Thoracic aorta (tissue), 2 donors: ENCODE measurements around the gene OR1D2. TPM values are rescaled to one million over a fixed set of nuclear protein-coding genes. Genes with fewer than 3 reads are reported as not detected.
A peak's percentile ranks its signal among the peaks of the same experiment; 100 is the strongest.

Source experiments
- ATAC-seq: fragments of 150-250 bp; one replicate; pipeline ENCODE4 v1.8.0; 2017; ENCODE audit warnings: low read depth; ENCODE audit not compliant: insufficient number of reproducible peaks, low FRiP score
- DNase-seq: peaks from one replicate; pipeline ENCODE4 v3.0.0-alpha.2; 2020; ENCODE audit warnings: low spot score
- H3K27ac ChIP-seq, 2 donors: fragments of 200-600 bp; sonication (generic); 1 replicate in 1 of 2; 2 replicates in 1 of 2; pipeline ENCODE4 v1.5.1; 2016; ENCODE audit warnings: mild to moderate bottlenecking in 2 of 2, moderate library complexity in 2 of 2
- H3K27me3 ChIP-seq: fragments of 200-600 bp; sonication (generic); replicated peaks from 2 replicates; pipeline ENCODE4 v1.6.0; 2016; ENCODE audit warnings: mild to moderate bottlenecking; ENCODE audit not compliant: insufficient read depth
- H3K36me3 ChIP-seq: fragments of 200-600 bp; sonication (generic); one replicate; pipeline ENCODE4 v1.5.1; 2016
- H3K4me1 ChIP-seq, 2 donors: fragments of 200-600 bp; sonication (generic); 1 replicate in 1 of 2; 2 replicates in 1 of 2; pipeline versions ENCODE4 v1.5.1 to v1.6.0; 2016; ENCODE audit warnings: low read depth in 2 of 2, mild to moderate bottlenecking in 1 of 2; ENCODE audit not compliant: control insufficient read depth in 1 of 2
- H3K4me3 ChIP-seq: fragments of 200-600 bp; sonication (generic); 2 replicates; pipeline ENCODE4 v1.5.1; 2016; ENCODE audit warnings: mild to moderate bottlenecking
- H3K9me3 ChIP-seq: fragments of 200-600 bp; sonication (generic); 2 replicates; pipeline ENCODE4 v1.5.1; 2016
- total RNA-seq, 2 donors: library from RNA; depleted of rRNA; stranded (reverse); fragments of >200 nt; gene quantifications; one replicate each; pipeline versions ENCODE4 v1.1.0 to v1.2.3, GENCODE V29; 2016
- TF ChIP-seq, protein P1 (sequence below): fragments of 200-600 bp; sonication (generic); IDR thresholded peaks from one replicate; pipeline ENCODE4 v1.5.1; 2019; ENCODE audit warnings: antibody characterized with exemption

The OR1D2 gene
- total RNA-seq, 2 donors from 2014 or later: not detected

DNA sequence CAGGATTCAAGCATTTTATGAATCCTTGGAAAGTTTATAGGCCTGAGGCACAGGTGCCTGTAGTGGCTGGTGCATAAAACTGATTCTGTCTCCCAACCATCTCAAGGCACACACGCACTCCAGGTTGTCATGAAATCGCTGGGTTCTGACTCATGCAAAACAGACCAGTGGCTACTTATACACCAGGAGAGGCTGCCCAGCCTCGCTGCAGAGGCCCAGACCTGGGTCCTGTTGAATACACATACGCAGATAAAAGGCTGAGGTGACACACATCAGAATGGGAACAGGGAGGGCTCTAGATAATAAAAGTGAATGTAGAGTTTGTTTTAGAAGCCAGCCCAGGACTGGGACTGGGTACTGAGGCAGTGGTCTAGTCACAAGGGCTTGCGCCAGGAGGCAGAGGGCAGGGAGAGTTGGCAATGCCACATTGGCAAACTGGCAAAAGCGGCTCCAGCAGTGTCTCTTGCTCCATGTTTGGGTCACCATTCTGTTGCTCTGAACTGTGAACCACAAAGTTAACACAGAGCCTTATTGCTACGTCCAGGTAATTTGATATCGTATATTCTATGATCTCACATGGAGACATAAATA is 54.4 kb downstream of the OR1D2 start:
- ATAC-seq (no peak), DNase-seq (no peak)
- Histone ChIP-seq H3K9me3 (no peaks in the 10 kb centered on the region), H3K27ac (no peak overlapping the region), H3K27me3 (no peaks in the 10 kb centered on the region), H3K4me3 (peak overlapping the region; percentile 78), H3K4me1 (no peaks in the 10 kb centered on the region), H3K36me3 (no peaks in the 10 kb centered on the region)
- TF ChIP-seq, protein P1, sequence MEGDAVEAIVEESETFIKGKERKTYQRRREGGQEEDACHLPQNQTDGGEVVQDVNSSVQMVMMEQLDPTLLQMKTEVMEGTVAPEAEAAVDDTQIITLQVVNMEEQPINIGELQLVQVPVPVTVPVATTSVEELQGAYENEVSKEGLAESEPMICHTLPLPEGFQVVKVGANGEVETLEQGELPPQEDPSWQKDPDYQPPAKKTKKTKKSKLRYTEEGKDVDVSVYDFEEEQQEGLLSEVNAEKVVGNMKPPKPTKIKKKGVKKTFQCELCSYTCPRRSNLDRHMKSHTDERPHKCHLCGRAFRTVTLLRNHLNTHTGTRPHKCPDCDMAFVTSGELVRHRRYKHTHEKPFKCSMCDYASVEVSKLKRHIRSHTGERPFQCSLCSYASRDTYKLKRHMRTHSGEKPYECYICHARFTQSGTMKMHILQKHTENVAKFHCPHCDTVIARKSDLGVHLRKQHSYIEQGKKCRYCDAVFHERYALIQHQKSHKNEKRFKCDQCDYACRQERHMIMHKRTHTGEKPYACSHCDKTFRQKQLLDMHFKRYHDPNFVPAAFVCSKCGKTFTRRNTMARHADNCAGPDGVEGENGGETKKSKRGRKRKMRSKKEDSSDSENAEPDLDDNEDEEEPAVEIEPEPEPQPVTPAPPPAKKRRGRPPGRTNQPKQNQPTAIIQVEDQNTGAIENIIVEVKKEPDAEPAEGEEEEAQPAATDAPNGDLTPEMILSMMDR: no peak

DNA sequence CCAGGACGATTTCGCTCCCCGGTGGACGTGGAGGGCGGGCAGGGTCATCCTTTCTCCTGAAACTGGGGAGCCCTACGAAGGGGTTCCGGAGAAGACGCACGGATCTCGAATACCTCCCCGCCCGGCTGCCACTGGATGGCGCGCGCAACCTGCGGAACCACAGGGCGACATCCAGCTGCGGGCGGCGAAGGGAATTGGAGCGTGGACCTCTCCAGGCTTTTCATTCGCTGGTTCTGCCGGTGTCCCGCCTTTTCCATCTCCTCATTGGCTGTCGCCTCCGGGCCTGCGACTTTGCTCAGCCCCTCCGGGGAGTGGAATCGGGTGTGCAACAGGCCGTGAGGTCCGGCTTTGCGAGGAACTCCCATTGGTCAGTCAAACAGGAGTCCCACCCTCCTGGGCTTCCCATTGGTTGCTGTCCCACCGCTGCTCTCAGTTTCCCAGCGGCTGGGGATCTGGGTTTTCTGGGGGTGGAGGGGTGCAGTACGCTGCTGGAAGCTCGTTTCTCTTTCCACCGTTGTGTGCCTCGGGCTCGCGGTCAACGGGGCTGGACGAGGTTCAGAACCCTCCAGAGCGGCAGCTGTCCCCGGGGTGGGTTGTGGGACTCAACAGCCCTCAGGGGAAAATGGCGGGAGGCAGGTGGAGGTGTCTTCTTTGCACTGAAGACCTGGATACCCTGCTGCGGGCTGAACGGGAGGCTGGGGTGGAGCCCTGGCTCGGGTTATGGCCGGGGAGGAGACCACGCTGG is 55.3 kb downstream of the OR1D2 start:
- Histone ChIP-seq H3K27me3 (no peaks in the 10 kb centered on the region), H3K4me3 (peak overlapping the region; percentile 78), H3K36me3 (no peaks in the 10 kb centered on the region), H3K27ac (no peak overlapping the region), H3K4me1 (no peaks in the 10 kb centered on the region), H3K9me3 (no peaks in the 10 kb centered on the region)
- peak; percentile 84 for DNase-seq
- TF ChIP-seq, protein P1: peak; percentile 42
- peak; percentile 94 for ATAC-seq

DNA sequence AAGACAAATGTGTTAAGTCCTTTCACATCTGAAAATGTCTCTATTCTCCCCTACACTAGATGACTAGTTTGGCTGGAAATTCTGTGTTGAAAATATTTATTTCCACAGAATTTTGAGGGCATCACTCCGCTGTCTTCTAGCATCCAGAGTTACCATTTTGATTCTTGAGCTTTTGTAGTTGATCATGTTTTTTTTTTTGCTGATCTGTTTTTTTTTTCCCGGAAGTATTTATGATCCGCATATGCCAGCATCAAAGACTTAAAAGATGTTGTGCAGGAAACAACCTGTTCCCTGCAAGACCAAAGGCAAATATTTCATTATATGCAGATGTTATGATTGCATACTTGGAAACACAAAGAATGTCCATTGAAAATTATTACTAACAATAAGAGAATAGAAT is 57.5 kb downstream of the OR1D2 start:
- no peaks in the 10 kb centered on the region for H3K4me1 ChIP-seq
- no peaks in the 10 kb centered on the region for H3K9me3 ChIP-seq
- no peak overlapping the region for H3K4me3 ChIP-seq
- TF ChIP-seq, protein P1: no peak
- ATAC-seq (no peak), DNase-seq (no peak)
- H3K27me3 ChIP-seq: no peaks in the 10 kb centered on the region
- H3K36me3 ChIP-seq: no peaks in the 10 kb centered on the region
- H3K27ac ChIP-seq: no peak overlapping the region

DNA sequence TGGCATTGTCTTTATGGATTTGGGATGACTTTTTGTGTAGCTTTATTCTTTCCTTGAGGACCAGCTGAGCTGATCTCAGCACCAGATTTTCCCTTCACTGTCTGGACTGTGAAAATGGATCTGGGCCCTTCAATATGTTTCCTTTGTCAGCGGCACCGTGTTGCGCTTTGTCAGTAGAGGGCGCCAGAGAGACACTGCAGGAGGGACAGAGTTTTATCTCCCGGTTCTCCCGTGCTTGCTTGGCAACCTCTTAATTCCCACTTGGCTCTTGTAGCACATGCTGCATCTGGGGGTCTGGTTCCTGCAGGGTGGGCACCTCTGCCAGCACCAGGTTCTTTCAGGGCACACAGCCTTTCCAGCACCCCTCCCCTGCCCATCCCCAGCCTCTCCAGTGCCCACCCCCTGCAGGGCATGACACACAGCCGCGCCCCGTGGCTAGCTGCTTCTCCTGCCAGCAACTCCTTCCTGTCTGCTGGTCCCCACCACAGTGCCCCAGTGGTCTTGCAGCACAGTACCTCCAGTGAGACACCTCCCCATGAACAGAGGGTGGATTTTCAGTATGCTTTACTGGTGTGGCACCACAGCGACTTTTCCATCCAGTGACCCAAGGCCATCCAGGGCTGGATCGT is 60.4 kb downstream of the OR1D2 start:
- no peaks in the 10 kb centered on the region for H3K9me3 ChIP-seq
- H3K4me1 ChIP-seq: no peaks in the 10 kb centered on the region
- H3K4me3 ChIP-seq: no peak overlapping the region
- TF ChIP-seq, protein P1: no peak
- DNase-seq (no peak), ATAC-seq (no peak)
- no peaks in the 10 kb centered on the region for H3K27me3 ChIP-seq
- no peak overlapping the region for H3K27ac ChIP-seq
- no peaks in the 10 kb centered on the region for H3K36me3 ChIP-seq

DNA sequence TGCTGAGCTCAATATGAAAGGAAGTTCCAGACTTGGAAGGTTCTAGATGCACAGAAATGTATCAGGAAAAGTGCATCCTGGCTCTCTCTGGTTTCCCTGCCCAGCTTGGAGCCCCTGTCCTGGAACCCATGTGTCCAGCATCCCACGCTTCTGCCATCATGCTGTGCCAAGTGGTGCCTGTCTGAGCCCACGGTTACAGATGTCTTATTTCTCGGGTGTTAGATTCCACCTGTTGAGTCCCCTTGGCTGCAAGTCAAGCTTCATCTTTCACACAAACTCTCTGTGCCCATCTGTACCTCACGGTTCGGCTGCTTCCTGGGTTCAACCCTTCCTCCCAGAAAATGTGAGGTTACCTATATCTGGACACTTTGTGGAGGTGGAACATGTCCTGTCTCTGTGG is 63.3 kb downstream of the OR1D2 start:
- ATAC-seq: no peak
- no peaks in the 10 kb centered on the region for H3K4me1 ChIP-seq
- DNase-seq: no peak
- H3K4me3 ChIP-seq: no peak overlapping the region
- TF ChIP-seq, protein P1: no peak
- no peaks in the 10 kb centered on the region for H3K27me3 ChIP-seq
- H3K36me3 ChIP-seq: no peaks in the 10 kb centered on the region
- no peaks in the 10 kb centered on the region for H3K9me3 ChIP-seq
- no peak overlapping the region for H3K27ac ChIP-seq
